CD4-positive, alpha-beta T cell treated with Interleukin-17A for 4 hours (primary cell): ENCODE results near the gene SLC36A1.
"Not testable (repeated sequence)": the region's sequence is repeated elsewhere in the genome, so short reads cannot be mapped to it uniquely, and the experiment has no call there.

Source experiments
- DNase-seq: peaks from one replicate; pipeline ENCODE4 v3.0.0-alpha.2; 2020; ENCODE audit warnings: mixed read lengths

The SLC36A1 gene

DNA sequence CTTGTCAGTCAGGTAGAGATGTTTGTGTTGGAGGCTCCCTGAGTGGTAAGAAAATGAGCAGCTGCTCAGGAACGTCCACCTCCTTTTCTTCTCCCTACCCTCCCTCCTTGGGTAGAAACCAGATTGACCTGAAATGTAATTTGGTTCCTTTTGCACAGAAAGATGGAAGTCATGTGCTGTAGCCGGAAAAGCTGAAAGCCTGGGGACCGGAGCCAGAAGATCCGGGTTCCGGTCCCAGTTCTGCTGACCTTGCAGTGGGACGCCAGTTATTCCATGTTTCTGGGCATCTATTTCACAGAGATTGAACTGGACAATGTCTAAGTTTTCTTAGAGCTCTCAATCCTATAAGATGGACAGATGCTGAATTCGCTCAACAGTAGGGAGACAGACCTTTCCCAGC is 40.1 kb downstream of the SLC36A1 start:
- DNase-seq, result no peak

GRCh38 chr5:151490627-151491026 is 43.2 kb downstream of the SLC36A1 start:
- no peak for DNase-seq

GRCh38 chr5:151491062-151491461 is 43.7 kb downstream of the SLC36A1 start:
- DNase-seq, result no peak

- DNase-seq, result no peak
These were observed 45.3 kb downstream of the SLC36A1 start for GRCh38 chr5:151492729-151493128.

DNA sequence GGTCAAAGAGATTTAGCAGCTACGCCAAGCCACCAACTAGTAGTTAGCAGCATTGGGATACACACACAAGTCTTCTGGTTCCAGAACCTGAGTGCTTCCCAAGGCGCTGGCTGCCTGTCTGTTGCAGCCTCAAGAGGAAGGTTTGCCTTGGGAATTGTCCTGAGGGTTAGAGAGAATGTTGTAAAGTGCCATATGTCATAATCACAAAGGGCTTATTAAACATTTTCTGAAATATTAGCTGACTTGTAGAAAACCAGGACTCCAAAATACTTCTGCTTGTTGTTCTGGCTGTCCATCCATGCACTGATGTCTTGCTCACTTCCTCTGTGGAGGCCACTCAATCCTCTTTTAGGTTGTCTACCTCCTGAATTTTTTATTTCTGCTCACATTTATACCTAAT is 46.3 kb downstream of the SLC36A1 start:
- DNase-seq, result no peak

GRCh38 chr5:151495320-151495719 is 47.9 kb downstream of the SLC36A1 start:
- DNase-seq, result no peak

GRCh38 chr5:151496041-151496484 is 48.7 kb downstream of the SLC36A1 start:
- DNase-seq, result no peak

DNA sequence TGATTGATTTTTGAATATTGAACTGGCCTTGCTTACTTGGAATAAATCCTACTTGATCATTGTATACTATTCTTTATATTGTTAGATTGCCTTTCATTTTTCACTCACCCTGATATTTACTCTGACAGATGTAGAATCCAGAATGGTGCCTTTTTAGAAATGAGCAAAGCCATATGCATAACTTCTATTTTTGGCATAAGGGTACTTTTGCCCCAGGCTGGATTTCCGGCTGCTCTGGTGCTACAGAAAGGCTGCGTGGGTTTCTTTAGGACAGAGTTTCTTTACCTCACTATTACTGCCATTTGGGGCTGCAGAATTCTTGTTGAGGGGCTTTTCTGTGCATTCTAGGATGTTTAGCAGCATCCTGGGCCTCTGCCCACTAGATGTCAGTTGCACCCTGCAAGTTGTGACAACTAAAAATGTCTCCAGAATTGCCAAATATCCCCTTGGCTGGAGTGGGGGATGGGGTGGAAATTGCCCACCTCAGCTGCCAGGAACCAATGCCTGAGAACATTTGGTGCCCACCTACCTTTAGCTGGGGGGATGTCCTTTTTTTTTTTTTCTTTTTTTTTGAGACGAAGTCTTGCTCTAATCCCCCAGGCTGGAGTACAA is 50.1 kb downstream of the SLC36A1 start:
- no peak for DNase-seq

GRCh38 chr5:151498395-151499155 is 51.2 kb downstream of the SLC36A1 start:
- DNase-seq, result no peak

GRCh38 chr5:151499501-151500035 is 52.2 kb downstream of the SLC36A1 start:
- DNase-seq, result no peak

DNA sequence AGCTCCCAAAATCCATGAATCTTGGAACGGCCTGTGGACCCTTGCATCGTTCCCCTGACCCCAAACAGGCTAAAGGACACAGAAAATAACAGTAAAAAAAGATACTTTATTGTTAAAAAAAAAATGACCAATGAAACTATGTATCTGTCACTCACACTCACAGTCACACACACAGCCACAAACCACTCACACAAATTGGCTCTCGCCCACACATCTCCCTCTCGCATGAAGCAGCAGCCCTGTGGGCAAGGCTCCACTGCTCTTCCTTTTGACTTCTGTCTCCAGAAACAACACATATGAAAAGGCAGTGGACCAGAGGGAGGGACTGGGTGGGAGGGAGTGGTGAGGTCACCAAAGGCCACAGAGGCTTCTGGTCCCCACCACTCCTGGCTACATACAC is 56.6 kb downstream of the SLC36A1 start:
- no peak for DNase-seq

- not testable (repeated sequence) for DNase-seq
These were observed 60.9 kb downstream of the SLC36A1 start for GRCh38 chr5:151508308-151508707.

GRCh38 chr5:151509231-151509630 is 61.8 kb downstream of the SLC36A1 start:
- DNase-seq, result no peak

GRCh38 chr5:151509836-151510235 is 62.4 kb downstream of the SLC36A1 start:
- DNase-seq, result no peak

DNA sequence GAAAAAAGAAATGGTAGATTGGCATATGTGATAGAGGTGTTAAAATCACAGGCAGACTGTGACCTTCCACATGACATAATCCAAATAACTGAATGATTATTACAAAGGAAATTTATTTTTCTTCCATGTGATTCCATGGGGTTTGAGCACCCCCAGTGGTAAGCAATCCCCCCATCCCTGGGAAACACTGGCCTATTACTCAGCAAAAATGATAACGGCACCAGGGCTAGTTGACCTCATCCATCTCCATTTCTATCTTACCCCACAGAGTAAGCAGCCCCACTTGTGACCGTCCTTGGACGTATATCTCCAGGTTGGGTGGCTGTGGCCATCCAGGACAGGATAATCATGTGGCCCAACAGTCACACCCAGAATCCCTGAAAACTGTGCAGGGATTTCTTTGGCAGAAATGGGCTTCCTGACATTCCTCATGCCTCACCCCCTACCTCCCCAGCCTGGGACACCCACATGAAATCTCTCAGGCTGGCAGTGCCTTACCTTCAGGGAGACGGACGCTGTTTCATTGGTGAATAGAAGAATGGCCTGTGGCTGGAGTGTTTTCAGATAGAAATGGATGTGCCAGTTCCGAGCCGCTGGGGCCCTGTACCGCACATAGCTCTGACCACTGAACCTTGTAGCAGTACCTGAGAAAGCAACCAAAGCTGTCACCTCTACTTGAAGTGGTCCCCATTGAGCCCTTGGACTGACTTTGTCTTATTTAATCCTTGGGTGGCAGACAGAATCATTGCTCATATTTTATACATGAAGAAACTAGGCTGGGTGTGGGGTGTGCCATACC is 69.9 kb downstream of the SLC36A1 start:
- DNase-seq, result no peak

GRCh38 chr5:151520294-151520693 is 72.9 kb downstream of the SLC36A1 start:
- DNase-seq, result no peak

- no peak for DNase-seq
These were observed 74.8 kb downstream of the SLC36A1 start for GRCh38 chr5:151522226-151522625.

DNA sequence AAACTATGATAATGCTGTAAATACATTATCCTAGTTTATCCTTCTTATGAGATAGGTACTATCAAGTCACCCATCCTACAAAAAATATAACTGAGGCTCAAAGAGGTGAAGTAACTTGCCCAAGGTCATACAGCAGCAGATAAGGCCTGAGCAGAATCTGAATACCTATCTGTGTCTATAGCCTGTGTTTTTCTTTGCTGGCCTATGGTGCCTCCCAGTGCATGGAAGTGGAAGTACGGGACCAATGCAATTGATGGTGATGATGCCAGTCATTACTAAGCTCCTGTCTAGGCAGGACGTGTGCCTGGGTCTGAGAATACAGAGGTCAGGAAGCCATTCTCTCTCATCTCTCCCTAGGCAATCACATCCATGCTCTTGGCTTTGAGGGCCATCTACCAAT is 75.9 kb downstream of the SLC36A1 start:
- peak; percentile 41 for DNase-seq

GRCh38 chr5:151528153-151528552 is 80.8 kb downstream of the SLC36A1 start:
- DNase-seq, result no peak

DNA sequence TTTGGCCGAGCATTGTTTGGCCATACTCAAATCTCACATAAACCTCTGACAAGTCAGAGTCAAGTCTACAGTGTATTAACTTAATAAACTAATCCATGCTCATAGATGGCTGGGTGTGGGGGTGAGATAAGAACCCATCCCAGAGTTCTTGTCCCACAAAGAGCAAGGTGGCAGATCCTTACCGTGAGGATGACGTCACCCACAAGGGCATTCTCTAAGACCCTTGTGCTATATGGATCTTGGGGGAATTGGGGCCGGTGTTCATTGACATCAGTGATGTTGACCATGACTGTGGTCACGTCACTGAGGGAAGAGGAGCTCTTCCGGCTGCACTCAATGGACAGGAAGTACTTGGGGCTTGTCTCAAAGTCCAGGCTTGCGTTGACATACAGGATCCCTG is 81.6 kb downstream of the SLC36A1 start:
- no peak for DNase-seq

DNA sequence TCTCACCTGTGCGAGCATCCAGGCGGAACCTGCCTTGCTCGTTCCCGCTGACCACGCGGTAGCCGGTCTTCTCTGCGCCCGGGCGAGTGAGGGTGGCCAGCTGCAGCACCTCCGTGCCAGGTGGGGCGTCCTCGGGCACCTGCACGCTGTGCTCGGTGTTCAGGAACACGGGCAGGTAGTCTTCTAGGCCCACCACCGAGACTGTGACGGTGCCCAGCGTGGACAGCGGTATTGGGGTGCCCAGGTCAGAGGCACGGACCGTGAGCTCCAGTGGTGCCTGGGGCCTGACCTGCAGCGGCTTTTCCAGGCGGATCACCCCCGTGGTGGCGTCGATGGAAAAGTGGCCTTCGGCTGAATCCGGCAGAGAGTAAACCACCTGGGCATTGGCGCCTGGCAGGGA is 84.2 kb downstream of the SLC36A1 start:
- no peak for DNase-seq

DNA sequence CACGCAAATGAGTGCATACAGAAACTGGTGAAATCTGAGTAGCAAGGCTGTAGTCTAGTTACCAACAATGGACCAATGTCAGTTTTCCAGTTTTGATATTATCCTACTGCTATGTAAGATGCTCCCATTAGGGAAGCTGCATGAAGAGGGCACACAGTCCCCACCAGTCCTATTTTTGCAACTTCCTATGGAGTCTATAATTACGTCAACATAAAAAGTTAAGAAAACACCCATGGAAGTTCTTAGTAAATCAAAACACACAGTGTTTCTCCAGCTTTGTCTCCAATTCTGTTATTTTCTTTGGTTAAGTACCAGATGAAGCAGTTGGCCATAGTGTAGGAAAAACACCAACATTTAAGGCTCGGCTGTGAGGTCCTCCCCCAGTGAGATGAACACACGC is 85.0 kb downstream of the SLC36A1 start:
- DNase-seq, result no peak

DNA sequence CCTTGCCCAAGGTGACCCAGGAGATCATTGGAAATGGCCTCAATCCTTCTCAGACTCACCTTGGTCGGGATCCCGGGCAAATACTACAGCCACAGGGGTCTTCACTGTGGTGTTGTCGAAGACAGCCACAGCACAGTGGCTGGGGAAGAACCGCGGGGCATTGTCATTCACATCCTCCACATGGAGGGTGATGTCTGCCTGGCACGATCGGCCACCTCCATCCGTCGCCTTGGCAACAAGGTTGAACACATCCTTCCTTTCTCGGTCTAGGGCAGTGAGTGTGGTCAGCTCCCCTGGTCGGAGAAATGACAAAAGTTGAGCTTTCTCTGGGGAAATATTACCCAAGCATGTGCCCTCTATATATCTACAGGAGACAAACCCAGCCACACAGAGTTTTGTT is 86.9 kb downstream of the SLC36A1 start:
- DNase-seq, result no peak

- no peak for DNase-seq
These were observed 89.6 kb downstream of the SLC36A1 start for GRCh38 chr5:151537044-151537443.
